Mammary epithelial cell (primary cell): ENCODE measurements around the gene SUSD2.

Experiments used
- EZH2 ChIP-seq: IDR thresholded peaks from 2 replicates; pipeline ENCODE4 v1.6.1; 2012; ENCODE audit warnings: low read length, inconsistent platforms, borderline replicate concordance
- TF ChIP-seq, protein P1 (sequence below), 2 donors: IDR thresholded peaks in 1 of 2; conservative IDR thresholded peaks in 1 of 2; 2 replicates each; pipeline ENCODE4 v1.5.1; 2011 to 2012; ENCODE audit warnings: inconsistent platforms in 2 of 2, low read length in 2 of 2, mild to moderate bottlenecking in 2 of 2, control low read depth in 1 of 2, low read depth in 1 of 2; ENCODE audit not compliant: insufficient read depth in 1 of 2; ENCODE audit errors: extremely low read depth in 1 of 2

DNA sequence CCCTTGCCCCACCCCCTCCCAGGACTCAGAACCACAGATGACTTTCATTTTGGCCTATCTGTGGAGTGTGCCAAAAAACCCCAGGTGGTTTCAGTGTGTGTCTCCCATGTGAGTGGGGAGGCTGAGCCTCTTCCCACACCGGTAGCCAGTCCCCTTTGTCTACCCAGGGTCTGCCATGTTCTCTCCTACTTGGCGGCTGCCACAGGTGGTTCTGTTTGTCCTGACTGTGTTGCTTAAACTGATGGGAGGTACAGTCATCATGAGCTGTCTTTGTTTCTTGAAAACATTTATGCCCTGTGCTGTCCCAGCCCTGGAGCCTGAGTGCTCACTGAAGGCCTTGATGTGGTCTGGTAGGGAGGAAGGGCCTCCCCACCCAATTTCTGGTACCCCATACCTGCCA, 39.7 kb upstream of the SUSD2 start:
- TF ChIP-seq, protein P1, sequence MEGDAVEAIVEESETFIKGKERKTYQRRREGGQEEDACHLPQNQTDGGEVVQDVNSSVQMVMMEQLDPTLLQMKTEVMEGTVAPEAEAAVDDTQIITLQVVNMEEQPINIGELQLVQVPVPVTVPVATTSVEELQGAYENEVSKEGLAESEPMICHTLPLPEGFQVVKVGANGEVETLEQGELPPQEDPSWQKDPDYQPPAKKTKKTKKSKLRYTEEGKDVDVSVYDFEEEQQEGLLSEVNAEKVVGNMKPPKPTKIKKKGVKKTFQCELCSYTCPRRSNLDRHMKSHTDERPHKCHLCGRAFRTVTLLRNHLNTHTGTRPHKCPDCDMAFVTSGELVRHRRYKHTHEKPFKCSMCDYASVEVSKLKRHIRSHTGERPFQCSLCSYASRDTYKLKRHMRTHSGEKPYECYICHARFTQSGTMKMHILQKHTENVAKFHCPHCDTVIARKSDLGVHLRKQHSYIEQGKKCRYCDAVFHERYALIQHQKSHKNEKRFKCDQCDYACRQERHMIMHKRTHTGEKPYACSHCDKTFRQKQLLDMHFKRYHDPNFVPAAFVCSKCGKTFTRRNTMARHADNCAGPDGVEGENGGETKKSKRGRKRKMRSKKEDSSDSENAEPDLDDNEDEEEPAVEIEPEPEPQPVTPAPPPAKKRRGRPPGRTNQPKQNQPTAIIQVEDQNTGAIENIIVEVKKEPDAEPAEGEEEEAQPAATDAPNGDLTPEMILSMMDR (conservative IDR thresholded peaks at IDR 0.05 in 1 of 2, IDR thresholded peaks at IDR 0.05 in 1 of 2; ENCODE audit: extremely low read depth in 1 of 2, insufficient read depth in 1 of 2, low read depth in 1 of 2, low read length in 2 of 2): no peak
- TF ChIP-seq EZH2: no peak
